Colon (tissue), 2 donors: ENCODE results near the gene ZNF526.
"Not testable (repeated sequence)": the region's sequence is repeated elsewhere in the genome, so short reads cannot be mapped to it uniquely, and the experiment has no call there.

Source experiments
- FAIRE-seq: peaks from 2 replicates; lab custom pipeline; 2012; peaks lifted over from hg19 to GRCh38; lab: Jason Lieb, UNC
- donor health status: control.
- donor health status: control.

Gene ZNF526

DNA sequence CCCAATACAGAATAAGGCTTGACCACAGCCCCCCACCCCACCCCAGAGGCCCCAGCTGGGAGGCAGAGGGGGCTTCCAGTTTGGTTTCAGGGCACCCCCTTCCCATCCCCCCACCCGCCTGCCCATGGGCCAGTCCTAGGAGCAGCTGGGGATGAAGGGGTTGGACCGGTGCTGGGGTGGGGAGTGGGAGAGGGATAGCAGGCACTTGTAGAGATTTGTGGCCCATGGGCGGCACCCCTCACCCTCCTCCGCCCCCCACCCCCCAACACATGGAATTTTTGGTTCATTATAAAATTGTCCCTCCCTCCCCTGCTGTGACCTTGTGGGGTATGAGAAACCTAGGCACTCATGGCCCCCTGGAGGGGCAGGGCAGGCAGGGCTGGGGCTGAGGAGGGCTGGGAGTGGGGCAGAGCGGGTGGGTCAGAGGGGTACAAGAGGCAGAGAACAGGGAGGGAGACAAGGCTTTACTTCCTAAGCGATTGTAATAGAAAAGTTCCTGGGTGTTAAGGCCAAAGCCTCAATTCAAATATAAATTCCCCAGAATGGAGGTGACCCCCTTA lies 27.6 kb downstream of the ZNF526 start:
- no peak for FAIRE-seq

DNA sequence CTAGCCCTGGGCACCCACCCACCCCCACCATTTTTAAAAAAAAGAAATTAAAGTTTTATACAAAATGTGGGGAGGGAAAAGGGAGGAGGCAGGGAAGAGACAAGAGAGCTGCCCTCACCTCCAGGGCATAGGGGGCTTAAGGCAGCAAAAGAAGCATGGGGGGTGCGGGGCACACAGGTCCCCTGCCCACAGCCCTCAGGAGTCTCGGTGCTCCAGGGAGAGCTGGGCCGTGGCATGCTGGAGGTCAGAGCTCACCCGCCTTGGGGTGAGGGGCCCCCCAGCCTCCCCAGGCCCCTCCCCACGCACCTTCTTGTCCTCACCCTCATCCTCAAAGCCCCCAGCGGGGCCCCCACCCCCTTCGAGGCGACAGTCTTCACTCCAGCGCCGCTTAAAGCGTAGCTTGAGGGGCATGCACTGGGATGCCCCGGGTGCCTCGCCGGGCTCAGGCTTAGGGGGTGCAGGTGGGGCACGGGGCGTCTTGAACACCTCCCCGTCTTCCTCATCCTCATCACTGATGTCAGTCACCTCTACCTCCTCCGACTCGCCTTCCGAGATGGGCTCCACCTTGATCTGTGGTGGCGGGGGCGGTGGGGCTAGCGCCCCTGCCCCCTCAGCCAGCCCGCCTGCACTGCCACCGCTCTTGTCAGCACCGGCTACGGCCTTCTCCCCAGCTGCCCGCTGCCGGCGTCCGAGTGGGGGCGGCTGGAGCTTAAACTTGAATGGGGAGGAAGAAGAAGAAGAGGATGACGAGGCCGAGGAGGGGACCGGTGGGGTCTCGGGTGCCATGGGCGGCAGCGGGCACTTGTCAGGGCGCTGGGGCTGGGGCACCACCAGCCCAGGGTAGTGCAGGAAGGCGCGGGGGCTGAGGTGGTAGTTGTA lies 28.4 kb downstream of the ZNF526 start:
- FAIRE-seq: no peak

DNA sequence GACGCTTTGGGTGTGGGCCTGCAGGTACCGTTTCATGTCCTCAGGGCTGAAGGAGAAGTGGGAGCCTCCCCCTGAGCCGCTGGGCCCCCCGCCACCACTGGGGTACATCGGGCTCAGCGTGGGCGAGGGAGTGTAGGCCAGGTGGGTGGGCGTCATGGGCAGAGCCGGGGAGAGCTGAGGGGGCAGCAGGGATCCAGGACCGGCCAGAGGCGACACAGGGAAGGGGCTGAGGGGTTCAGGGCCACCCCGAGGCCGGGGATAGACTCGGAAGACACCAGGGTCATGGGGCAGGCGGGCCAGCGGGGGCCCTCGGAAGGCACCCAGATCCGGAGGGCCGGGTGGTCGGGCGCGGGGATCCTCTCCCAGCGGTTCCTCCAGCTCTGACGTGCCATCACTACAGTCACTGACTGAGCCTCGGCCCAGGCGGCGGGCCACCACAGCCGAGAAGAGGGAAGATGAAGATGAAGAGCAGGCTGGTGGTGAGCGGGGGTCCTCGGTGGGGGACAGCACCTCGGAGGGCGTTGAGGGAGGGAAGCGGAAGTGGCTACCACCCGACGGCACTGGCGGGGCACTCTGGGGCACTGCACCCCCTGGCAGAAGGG lies 29.1 kb downstream of the ZNF526 start:
- FAIRE-seq: no peak

DNA sequence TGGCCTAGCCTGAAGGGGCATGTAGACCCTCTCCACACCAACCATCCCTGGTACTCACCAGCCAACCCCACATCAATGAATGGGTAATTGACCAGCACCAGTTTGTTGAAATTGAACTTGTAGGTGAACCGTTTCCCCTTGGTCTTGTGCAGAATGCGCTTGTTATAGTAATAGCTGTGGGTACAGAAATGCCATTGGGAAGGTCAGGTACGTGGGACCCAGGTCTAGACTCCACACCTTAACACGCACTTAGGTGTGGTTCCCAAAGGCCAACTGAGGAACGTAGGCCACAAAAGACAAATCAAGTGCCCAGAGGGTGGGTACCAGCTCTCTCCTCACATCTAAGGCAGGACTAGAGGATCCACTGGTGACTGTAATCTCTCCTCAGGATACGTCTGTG lies 29.7 kb downstream of the ZNF526 start:
- no peak for FAIRE-seq

GRCh38 chr19:42250183-42250665 lies 30.1 kb downstream of the ZNF526 start:
- FAIRE-seq: no peak

DNA sequence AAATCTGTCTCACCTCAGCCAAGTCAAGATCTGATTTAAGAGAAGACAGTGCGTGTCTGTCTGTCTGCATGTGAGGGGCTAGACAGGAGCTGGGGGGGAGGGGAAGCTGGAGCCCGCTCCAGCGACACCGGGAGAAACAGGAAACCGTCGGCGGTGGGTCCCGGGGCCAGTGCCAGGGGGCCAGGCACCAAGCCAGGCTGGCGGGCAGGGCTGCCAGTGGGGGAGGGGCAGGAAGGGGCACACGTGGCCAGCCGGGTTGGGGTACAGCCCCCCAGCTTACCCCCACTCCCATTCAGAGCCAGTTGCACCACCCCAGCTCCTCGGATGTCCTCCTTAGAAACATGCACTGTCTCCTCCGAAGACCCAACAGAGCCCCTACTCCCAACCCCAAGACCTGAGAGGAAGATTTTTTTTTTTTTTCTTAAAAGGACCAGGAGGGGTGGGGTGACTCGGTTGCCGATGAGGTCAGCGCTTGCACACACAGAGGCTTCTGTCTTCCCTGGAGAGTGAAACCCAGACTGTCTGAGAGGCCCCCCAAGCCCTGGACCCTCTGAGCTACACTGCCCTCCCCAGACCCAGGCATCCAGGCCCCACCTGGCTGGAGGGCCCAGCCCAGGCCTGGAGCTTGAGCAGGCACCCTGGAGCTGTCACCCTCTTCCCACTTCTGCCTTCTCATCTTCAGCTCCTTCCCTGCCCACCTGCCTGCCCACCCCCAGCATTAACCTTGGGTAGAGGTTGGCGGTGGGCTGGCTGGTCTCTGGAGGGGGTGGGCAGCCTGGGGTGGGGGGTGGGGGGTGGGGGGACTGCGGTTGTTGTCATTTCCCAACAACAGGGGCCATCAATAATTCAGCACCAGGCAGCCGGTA lies 30.8 kb downstream of the ZNF526 start:
- FAIRE-seq: no peak

DNA sequence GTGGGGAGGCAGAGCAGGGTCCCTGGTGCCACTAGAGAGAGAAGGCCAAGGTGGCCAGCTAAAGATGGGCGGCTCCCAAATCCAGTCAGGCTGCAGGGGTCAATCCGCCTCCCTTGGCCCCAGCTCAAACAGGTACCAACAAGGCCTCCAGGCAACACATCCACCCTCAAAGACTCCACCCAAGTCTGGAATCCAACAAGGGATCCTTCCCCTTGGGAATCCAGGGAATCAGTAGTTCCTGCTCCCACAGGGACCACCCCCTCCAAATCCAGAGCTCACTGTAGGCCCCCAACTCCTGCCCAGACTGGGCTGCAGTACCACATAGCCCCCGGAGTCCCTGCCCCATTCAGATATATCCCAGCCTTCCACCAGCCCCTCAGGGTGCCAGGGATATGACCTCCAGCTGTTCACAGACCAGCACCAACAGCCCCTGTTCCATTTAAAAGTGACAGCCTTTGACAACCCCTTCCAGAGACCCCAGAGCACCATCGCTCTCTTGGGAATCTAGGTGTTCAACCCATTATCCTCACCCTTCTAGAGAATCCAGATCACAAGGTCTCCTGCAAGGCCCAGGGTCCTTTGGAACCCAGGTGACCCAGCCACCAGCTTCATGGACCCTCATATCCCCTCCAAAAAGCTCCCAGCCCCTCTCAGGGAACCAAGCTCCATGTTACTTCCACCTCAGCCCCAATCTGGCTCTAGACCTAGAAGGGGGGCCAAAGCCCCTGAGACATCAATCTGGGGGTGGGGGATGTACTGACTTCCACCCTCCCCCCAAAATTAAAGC lies 31.7 kb downstream of the ZNF526 start:
- no peak for FAIRE-seq

DNA sequence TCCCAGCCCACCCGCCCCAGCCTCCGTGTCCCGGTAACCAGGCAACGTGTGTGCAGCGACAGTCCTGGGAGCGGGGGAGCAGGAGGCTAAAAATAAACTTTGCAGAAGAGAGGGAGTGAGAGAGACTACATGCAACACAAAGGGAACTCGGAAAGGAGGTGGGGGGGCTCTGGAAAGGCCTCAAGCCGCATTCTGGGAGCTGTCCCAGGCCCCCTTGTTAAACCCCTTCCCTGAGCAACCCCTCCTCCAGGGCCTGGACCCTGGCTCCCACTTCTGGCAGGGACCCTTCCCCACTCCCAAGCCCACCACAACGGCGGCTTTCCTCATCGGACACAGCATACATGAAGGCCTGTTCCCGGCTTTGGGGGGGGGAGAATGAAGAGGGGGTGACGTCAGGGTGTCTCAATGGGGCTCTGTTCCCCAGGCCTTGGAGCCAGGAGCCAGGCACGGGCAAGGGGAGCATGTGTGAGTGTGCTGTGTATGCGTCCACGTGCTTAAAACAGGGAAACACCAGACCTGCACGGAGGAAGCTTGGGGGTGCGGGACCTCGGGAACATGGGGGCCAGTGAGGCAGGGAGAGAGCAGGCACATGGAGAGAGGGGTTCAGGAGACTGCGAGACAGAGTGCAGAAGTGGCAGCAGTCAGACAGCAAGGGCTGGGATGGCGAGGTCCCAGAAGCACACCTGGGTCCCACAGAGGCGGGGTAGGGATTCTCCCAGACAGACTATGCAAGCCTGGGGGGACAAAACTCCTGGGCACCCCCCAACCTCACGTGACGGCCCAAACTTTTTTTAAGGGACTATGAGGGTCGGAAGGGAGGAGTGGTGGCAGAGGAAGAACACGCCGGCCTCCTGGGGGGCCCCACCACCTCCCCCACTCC lies 32.5 kb downstream of the ZNF526 start:
- FAIRE-seq: no peak

GRCh38 chr19:42253245-42254088 lies 33.4 kb downstream of the ZNF526 start:
- no peak for FAIRE-seq

- FAIRE-seq: no peak
These were observed 34.2 kb downstream of the ZNF526 start for GRCh38 chr19:42254089-42254849.

- no peak for FAIRE-seq
These were observed 35.0 kb downstream of the ZNF526 start, which contains the start of gene ERF for GRCh38 chr19:42254850-42255765. Gene ERF (minus strand): TSS chr19:42255128. CDS start chr19:42254999, 129 bp downstream.

- FAIRE-seq: no peak
These were observed 35.9 kb downstream of the ZNF526 start for GRCh38 chr19:42255766-42256745.

DNA sequence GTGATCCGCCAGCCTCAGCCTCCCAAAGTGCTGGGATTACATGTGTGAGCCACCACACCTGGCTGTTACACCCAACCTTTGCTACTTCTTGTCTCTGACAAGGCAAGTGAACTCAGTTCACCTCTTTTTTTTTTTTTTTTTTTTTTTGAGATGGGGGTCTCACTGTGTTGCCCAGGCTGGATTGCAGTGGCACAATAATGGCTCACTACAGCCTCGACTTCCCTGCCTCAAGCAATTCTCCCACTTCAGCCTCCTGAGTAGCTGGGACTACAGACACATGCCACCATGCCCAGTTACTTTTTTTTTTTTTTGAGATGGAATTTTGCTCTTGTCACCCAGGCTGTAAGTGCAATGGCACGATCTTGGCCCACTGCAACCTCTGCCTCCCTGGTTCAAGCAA lies 37.7 kb downstream of the ZNF526 start:
- FAIRE-seq: not testable (repeated sequence)

- no peak for FAIRE-seq
These were observed 41.7 kb downstream of the ZNF526 start for GRCh38 chr19:42261763-42262162.

DNA sequence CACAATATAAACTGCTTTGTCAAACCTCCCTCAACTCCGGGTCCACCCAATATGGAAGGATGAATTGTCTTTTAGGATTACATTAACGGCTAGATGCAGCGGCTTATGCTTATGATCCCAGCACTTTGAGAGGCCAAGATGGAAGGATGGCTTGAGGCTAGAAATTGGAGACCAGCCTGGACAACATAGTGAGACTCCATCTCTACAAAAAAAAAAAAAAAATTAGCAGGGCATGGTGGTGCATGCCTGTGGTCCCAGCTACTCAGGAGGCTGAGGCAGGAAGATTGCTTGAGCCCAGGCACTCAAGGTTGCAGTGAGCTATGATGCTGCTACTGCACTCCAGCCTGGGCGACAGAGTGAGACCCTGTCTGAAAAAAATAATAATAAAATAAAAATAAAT lies 46.0 kb downstream of the ZNF526 start:
- not testable (repeated sequence) for FAIRE-seq

GRCh38 chr19:42266928-42267603 lies 47.0 kb downstream of the ZNF526 start:
- FAIRE-seq: not testable (repeated sequence)
